HepG2 (cell line): ENCODE measurements around the gene SIT1. TPM values are rescaled to one million over a fixed set of nuclear protein-coding genes. Genes with fewer than 3 reads are reported as not detected.

ENCODE experiments used
- HCFC1 ChIP-seq: fragments of 150-350 bp; IDR thresholded peaks from 2 replicates; pipeline ENCODE4 v1.6.1; 2014; ENCODE audit warnings: low read depth, low read length
- KLF16 ChIP-seq, 2 experiments: sonication (generic) in 1 of 2; formaldehyde crosslinking in 1 of 2; IDR thresholded peaks; 2 replicates each; pipeline versions ENCODE4 v1.6.1 to v1.8.0; 2016 to 2023; ENCODE audit warnings: missing genetic modification reagents in 2 of 2, missing compliant biosample characterization in 1 of 2
- RAD21 ChIP-seq: fragments of 450-650 bp; formaldehyde crosslinking; IDR thresholded peaks from 2 replicates; pipeline ENCODE4 v1.5.0; 2020; ENCODE audit warnings: mild to moderate bottlenecking
- ZBTB20 ChIP-seq: sonication (generic); formaldehyde crosslinking; IDR thresholded peaks from 2 replicates; pipeline ENCODE4 v1.8.1; 2023; ENCODE audit warnings: missing genetic modification reagents, low read depth, mild to moderate bottlenecking, borderline replicate concordance
- ZFP62 ChIP-seq: sonication (generic); formaldehyde crosslinking; IDR thresholded peaks from 2 replicates; pipeline ENCODE4 v1.4.0; 2020; ENCODE audit warnings: missing genetic modification reagents
- ZHX1 ChIP-seq: sonication (generic); formaldehyde crosslinking; IDR thresholded peaks from 2 replicates; pipeline ENCODE4 v1.8.1; 2022; ENCODE audit warnings: low read depth, mild to moderate bottlenecking, missing genetic modification reagents
- ZNF564 ChIP-seq: sonication (generic); formaldehyde crosslinking; IDR thresholded peaks from 2 replicates; pipeline ENCODE4 v1.8.1; 2023; ENCODE audit warnings: mild to moderate bottlenecking, missing genetic modification reagents
- ZNF646 ChIP-seq: sonication (generic); formaldehyde crosslinking; IDR thresholded peaks from 2 replicates; pipeline ENCODE4 v1.9.0; 2021; ENCODE audit warnings: mild to moderate bottlenecking, missing genetic modification reagents
- ZSCAN22 ChIP-seq: sonication (generic); formaldehyde crosslinking; IDR thresholded peaks from 2 replicates; pipeline ENCODE4 v1.4.0; 2020; ENCODE audit warnings: mild to moderate bottlenecking, missing genetic modification reagents
- polyA plus RNA-seq, 8 experiments: library from polyadenylated mRNA; depleted of rRNA in 3 of 8; stranded (reverse) in 7 of 8; unstranded in 1 of 8; fragments of >200 nt; fragmentation: Illumina TruSeq in 4 of 8; extraction: Trizol in 4 of 8; gene quantifications; 2 replicates each; pipeline versions ENCODE4 v1.2.1 to v1.2.3, GENCODE V29; 2011 to 2016; ENCODE audit warnings: low read depth in 4 of 8, missing spikeins in 1 of 8, mixed read lengths in 1 of 8; ENCODE audit not compliant: insufficient read depth in 1 of 8
- total RNA-seq, 5 experiments: library from RNA; depleted of rRNA; stranded (reverse); fragments of >200 nt; fragmentation: Illumina TruSeq; extraction: Trizol; gene quantifications; 2 replicates each; pipeline ENCODE4 v1.2.3, GENCODE V29; 2016; ENCODE audit warnings: low read depth in 1 of 5
- TF ChIP-seq, protein P1 (sequence below): sonication (generic); formaldehyde crosslinking; IDR thresholded peaks from 2 replicates; pipeline ENCODE4 v1.5.0; 2020; ENCODE audit warnings: missing genetic modification reagents, mild to moderate bottlenecking, borderline replicate concordance
- TF ChIP-seq, protein P2 (sequence below): sonication (generic); formaldehyde crosslinking; IDR thresholded peaks from 2 replicates; pipeline ENCODE4 v1.5.1; 2020; ENCODE audit warnings: missing genetic modification reagents, mild to moderate bottlenecking, borderline replicate concordance

Gene SIT1
- total and polyA plus RNA-seq, 2 of the 13 experiments (the other 11 are each of a cell fraction or from before 2014, with no cell fraction given), result 0.09 to 6.7 TPM

- TF ChIP-seq ZBTB20 (no peak), ZNF564 (CRISPR knock-in tag) (no peak), ZFP62 (CRISPR knock-in tag) (no peak), RAD21 (peak; percentile 93), ZSCAN22 (no peak), ZNF646 (CRISPR knock-in tag) (no peak), ZHX1 (CRISPR knock-in tag) (no peak), KLF16 (CRISPR knock-in tag; IDR thresholded peaks at IDR 0.05) (no peak; a peak in 1 of 4 replicates), HCFC1 (peak; percentile 88)
- TF ChIP-seq, protein P1, sequence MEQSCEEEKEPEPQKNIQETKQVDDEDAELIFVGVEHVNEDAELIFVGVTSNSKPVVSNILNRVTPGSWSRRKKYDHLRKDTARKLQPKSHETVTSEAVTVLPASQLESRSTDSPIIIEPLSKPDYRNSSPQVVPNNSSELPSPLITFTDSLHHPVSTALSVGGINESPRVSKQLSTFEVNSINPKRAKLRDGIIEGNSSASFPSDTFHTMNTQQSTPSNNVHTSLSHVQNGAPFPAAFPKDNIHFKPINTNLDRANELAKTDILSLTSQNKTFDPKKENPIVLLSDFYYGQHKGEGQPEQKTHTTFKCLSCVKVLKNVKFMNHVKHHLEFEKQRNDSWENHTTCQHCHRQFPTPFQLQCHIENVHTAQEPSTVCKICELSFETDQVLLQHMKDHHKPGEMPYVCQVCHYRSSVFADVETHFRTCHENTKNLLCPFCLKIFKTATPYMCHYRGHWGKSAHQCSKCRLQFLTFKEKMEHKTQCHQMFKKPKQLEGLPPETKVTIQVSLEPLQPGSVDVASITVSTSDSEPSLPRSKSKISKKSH, result peak; percentile 14; the same call in 1 of the 2 replicates
- TF ChIP-seq, protein P2, sequence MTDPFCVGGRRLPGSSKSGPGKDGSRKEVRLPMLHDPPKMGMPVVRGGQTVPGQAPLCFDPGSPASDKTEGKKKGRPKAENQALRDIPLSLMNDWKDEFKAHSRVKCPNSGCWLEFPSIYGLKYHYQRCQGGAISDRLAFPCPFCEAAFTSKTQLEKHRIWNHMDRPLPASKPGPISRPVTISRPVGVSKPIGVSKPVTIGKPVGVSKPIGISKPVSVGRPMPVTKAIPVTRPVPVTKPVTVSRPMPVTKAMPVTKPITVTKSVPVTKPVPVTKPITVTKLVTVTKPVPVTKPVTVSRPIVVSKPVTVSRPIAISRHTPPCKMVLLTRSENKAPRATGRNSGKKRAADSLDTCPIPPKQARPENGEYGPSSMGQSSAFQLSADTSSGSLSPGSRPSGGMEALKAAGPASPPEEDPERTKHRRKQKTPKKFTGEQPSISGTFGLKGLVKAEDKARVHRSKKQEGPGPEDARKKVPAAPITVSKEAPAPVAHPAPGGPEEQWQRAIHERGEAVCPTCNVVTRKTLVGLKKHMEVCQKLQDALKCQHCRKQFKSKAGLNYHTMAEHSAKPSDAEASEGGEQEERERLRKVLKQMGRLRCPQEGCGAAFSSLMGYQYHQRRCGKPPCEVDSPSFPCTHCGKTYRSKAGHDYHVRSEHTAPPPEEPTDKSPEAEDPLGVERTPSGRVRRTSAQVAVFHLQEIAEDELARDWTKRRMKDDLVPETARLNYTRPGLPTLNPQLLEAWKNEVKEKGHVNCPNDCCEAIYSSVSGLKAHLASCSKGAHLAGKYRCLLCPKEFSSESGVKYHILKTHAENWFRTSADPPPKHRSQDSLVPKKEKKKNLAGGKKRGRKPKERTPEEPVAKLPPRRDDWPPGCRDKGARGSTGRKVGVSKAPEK (CRISPR knock-in tag), result no peak
Measured at GRCh38 chr9:35646533-35647265, 4.0 kb downstream of the SIT1 start (continued).
